ENCODE data around the gene PTK6. TPM values are rescaled to one million over a fixed set of nuclear protein-coding genes. Genes with fewer than 3 reads are reported as not detected.

Gene PTK6
- total RNA-seq, 1 donor from 2014 or later, result 0.13 TPM

DNA sequence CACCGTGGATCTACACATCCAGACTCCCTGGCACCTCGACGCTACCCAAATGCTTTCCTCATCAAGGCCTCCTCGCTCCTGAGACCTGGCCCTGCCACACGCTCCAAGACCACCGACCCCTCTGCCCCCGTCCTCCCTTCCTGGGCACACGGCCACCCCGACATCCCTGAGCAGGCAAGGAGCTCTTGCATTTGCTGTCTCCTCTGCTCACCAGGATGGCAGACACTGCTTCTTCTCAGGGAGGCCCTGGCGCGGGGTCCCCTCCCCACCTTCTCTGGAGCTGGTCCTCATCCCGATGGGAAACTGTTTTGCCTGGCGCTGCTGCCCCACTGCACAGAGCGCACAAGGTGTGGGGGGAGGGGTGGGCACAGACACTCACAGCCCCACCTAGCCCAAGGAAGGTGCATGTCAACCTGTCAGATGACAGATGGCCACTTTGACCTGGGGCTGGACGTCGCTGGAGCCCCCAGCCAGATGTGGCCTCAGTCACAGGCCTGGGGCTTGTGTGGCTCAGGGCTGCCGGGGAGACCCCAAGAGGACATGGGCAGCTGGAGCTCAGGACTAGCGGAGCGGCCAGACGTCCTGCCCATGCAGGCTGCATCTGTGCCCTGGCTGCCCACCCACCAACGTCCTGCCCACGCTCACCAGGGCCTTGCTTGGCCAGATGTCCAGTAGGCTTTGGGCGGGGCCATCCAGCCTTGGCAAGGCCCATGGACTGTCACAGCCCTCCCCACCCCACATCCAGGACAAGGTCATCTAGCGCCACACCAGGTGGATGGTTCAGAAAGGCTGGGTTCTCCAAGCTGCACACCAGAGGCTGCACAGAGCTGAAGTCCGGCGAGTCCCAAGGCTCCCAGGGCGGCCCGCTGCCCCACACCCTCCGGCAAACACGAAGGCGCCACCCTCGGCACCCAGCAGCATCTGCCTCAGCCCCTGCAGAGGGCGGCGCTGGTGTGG lies 58.6 kb downstream of the PTK6 start:
- no peak for DNase-seq (ENCODE audit: low read depth, low spot score)

Other genes starting within 250 kb of the PTK6 start
- gene COL20A1, start 244.2 kb downstream of the PTK6 start, total RNA-seq, result not detected in 2 replicates
- gene CHRNA4, start 176.0 kb downstream of the PTK6 start, total RNA-seq, result not detected in 2 replicates
- not detected in 2 replicates for gene KCNQ2, start 64.7 kb downstream of the PTK6 start, total RNA-seq
- gene EEF1A2, start 38.3 kb downstream of the PTK6 start, total RNA-seq, result 0.32 and 0.99 TPM in 2 replicates
- gene PPDPF, start 16.6 kb downstream of the PTK6 start, total RNA-seq, result 21.4 and 23.1 TPM in 2 replicates
- gene SRMS, start 10.4 kb upstream of the PTK6 start, total RNA-seq, result not detected in 2 replicates
- gene FNDC11, start 16.8 kb upstream of the PTK6 start, total RNA-seq, result 1.1 and 1.9 TPM in 2 replicates
- 47.2 and 47.4 TPM in 2 replicates for gene HELZ2, start 36.9 kb upstream of the PTK6 start, total RNA-seq
- gene GMEB2, start 89.7 kb upstream of the PTK6 start, total RNA-seq, result 10.0 and 10.5 TPM in 2 replicates
- 3.1 and 7.2 TPM in 2 replicates for gene STMN3, start 116.0 kb upstream of the PTK6 start, total RNA-seq
- 16.8 and 21.4 TPM in 2 replicates for gene RTEL1, start 120.9 kb upstream of the PTK6 start, total RNA-seq
- 37.0 and 118 TPM in 2 replicates for gene TNFRSF6B, start 159.3 kb upstream of the PTK6 start, total RNA-seq
- 37.7 and 49.0 TPM in 2 replicates for gene ARFRP1, start 170.6 kb upstream of the PTK6 start, total RNA-seq
- gene ZGPAT, start 170.7 kb upstream of the PTK6 start, total RNA-seq, result 21.2 and 30.6 TPM in 2 replicates
- 1.6 and 2.8 TPM in 2 replicates for gene LIME1, start 199.3 kb upstream of the PTK6 start, total RNA-seq
- 14.1 and 14.5 TPM in 2 replicates for gene SLC2A4RG, start 202.4 kb upstream of the PTK6 start, total RNA-seq